HG02840 (cell line): ENCODE data around the gene MON2.

Experiments
- ATAC-seq: cut with Tn5 transposase; IDR thresholded peaks from one replicate; pipeline ENCODE4 v1.9.1; 2021; ENCODE audit warnings: mild to moderate bottlenecking, moderate library complexity, moderate number of reproducible peaks; ENCODE audit not compliant: unreplicated experiment, low FRiP score

Gene MON2

DNA sequence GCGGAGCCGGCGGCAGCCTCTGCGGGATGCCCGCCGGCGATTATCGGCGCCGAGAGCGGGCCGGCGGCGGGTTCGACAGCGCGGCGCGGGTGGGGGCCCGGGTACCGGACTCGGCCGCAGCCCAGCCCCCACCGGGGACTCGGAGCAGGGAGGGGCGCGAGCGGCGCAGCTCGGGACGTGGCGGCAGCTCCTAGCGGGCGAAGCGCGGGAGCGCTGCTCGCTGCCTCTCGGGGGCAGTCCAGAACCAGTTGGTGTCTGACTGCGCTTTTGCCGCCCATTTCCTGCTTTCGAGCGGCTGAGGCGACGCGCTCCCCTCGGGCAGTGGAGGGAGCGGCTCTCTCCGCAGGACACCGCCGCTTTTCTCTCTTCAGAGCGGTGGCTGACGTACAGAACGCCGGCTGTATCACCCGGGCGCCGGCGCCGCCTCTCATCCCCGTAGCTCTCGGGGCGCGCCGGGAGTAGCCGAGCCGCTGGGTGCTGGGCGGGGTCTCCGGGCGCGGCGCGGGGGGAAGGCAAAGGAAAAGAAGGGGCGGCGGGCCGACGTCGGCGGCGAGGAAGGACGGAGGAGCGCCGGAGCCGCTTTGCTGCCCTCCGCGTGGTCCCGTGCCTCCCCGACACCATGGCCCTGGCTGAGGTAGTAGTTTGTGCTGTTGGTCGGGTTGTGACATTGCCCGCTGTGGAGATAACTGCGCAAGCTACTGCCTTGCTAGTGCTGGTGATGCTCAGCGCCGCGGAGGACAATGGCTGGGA lies 136.6 kb downstream of the MON2 start:
- peak; percentile 63 for ATAC-seq

DNA sequence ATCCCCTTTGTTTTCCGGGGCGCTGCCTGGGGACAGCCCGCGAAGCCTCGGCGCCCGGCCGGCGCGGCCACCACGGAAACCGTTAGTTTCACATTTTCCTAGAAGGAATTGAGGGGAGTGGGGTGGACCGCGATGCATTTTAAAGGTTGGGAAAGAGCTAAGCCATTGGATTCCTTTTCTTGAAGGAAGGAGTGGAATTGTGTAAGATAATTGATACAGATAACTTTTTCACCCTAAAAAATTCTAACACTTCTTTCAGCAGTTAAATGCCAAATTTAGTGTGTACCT lies 137.1 kb downstream of the MON2 start:
- no peak for ATAC-seq

DNA sequence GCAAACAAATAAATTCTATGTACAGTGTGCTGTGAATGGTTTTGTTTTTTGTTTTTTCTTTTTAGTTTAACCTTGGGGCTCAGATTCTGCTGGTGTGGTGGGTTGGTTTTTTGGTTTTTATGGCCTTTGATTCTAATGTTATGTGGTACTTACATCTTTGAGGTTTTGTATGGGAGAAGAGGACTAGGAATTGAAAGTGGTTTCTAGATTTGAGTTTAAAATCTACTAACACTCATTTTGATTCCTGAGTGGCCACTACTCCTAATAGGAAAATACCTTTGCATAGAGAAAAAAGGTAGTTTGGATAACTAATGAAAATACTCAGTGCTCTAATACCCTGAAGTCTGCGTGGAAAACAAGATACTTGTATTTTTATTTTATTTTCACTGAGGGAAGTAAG lies 137.7 kb downstream of the MON2 start:
- ATAC-seq = no peak

DNA sequence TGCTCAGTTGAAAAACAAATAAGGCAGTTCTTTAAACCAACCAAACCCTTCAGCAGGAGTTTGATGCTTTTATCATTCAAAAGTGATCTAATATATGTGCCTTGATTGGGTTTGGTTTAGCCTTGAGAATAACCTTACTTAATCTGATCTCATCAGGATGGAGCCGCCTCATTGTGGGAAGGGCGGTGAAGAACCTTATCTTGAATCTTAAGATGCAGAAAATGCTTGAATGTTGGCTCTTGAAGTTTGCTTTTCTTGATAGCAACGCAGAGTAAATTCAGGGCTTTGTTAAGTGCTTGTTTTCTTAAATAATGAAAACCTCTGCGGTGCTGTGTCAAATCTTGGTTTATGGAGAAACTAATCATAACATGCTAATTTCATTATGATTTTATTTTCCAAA lies 138.2 kb downstream of the MON2 start:
- ATAC-seq = no peak

DNA sequence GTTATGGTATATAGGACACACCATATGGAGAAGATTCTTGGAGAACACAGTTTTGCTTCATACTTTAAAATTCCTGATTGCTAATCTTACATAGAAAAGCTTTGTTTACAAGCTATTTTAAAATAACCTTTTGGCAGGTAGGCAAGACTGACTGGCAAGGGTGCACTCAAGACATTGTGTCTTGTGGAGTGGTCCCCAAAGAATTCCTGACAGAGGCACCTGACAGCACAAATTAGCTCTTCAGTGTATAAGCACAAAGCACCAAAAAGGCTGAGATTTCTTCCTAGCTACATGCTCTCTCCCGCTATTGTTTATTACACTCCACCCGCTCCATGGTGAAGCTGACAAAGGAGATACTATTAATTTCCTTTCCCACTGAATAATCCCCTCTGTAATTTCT lies 139.4 kb downstream of the MON2 start:
- ATAC-seq = no peak

DNA sequence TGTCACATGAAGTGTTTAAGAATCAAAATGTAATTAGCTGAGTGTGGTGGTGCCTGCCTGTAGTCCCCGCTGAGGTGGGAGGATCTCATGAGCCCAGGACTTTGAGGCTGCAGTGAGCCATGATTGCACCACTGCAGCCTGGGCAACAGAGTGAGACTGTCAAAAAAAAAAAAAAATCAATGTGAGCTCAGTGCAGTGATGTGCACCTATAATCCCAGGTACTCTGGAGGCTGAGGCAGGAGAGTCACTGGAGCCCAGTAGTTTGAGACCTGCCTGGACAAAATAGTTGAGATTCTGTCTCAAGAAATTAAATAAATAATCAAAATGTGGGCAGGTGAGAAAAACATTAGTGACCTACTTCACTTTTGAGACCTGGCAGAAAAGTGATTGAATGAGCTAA lies 140.0 kb downstream of the MON2 start:
- ATAC-seq = no peak

DNA sequence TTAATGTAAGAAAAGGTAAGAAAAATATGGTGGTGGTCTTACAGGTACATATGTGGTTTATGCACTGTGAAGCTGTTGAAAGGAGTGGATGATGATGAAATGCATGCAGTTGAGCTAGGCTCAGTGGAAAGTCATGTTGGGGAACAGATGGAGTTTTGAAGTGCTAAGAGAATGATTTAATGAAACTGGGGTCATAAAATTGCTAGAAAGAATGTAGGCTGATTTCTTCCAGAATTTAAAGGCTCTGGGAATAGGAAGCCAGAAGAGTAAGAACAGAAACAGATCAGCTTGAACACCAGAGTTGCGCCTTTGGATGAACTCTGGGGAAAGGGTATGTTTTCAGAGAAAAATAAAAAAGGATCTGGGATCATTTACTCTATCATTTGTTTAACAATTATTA lies 146.5 kb downstream of the MON2 start:
- ATAC-seq = no peak

DNA sequence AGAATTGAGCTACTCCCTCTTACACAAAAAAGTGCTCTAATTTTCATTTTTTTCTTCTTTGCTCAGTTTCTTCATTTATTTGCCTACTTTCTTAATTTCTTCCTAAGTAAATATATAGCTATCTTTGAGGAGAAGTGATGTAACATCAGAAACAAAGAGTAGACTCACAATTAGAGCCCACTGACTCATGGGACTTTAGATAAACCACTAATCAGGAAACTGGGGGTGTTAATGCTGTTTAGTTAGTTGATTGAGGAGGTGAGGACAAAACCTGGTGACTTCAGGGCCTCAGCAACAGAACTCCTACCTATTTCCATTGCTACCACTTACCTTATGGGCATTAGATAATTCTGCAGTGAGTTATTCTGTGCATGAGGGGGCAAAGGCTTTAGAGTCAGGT lies 151.7 kb downstream of the MON2 start:
- ATAC-seq = no peak

DNA sequence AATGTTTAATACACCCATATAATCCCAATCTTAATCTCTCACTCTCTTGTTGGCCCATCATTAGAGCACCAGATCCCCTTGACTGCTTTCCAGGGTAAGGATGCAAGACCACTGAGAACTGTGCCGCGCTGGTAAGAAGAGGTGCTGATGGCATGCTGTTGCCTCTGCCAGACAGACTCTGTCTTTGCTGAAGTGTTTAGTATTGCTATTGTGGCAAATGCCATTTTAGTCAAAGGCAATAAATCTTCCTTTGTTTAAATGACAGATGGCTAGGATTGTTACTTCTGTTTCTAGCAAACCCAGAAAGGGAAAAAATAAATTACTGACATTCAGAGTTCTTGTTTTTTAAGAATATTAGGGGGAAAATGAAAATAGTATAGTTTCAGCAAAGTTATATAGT lies 152.3 kb downstream of the MON2 start:
- no peak for ATAC-seq

DNA sequence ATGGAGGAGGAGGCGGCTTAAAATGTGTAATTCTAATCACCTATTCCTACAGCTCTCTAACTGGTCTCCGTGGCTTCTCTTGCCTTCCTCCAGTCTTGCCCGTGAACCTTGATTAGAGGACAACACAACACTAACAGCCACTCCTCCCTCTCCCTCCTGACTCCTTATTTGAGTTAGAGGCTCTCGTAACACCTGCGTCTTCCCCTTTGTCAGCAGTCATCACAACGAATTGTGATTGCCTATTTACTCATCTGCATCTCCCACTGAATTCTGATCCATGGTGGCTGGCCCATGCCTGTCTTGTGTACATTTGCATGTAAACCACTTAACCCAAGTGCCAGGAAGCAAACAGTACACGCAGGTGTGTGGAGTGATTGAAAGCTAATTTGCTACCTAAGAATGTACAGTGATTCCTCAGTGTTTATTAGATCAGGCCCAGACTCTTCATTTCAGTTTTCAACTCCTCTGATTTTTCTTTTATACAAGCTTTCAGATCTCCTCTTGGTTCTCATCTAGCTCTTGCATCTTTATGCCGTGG lies 154.5 kb downstream of the MON2 start:
- ATAC-seq = no peak

DNA sequence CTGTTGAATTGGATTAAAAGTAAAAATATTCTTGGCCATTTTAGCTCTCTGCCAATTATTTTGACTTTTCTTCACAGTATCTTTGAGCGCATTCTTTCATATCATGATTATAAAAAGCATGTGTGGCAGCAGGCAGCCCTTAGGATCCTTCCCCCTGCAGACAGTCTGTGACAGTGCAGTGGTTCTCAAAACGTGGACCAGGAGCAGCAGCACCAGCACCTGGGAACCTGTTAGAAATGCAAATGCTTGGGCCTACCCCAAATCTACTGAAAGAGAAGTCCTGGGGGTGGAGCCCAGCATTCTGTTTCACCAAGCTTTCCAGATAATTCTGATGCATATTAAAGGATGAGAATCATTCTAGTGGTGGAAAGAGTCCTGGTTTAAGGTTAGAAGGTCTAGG lies 155.6 kb downstream of the MON2 start:
- no peak for ATAC-seq

DNA sequence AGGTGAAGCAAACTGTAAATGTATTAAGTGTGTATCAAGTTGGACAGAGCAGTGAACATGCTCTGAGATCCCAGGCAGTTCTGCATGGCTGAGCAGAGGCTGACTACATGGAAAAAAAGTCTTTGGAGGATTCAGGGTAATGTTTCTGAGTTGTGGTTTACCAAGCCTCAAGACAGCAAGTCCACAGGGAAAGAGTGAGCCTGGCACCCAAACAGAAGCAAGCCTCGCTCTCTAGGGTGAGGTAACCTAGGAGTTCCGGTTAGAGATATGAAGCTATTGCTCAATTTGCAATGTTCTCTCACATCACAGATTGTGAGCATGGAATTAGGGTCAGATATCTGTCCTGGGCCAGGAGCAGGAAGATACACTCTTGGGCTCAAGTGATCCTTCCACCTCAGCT lies 158.6 kb downstream of the MON2 start:
- ATAC-seq = no peak

DNA sequence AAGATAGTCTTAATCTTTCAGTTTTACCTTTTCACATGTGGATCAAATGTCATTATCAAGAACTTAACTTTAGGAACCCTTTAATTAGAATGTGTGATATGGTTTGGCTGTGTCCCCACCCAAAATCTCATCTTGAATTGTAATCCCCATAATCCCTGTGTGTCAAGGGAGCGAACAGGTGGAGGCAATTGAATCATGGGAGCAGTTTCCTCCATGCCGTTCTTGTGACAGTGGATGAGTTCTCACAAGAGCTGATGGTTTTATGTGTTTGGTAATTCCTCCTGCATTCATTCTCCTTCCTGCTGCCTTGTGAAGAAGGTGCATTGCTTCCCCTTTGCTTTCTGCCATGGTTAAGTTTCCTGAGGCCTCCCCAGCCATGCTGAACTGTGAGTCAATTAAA lies 160.6 kb downstream of the MON2 start:
- no peak for ATAC-seq

DNA sequence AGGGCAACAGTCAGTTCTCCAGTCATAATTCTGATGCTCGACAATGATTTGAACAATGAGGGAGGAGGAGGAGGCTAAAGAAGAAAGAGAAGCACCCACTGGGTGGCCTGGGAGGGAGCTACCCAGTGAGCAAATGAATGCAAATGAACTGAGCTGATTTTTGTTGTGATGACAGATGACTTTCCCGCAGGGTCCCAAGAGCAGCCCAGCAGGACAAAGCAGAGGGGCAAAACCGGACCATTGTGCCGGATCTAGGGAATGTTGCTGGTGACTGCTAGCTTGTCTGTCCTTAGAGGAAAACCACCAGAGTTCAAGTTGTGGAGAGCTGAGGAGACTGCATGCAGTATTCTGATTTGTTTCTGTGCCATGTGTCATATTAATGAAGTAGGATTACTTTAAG lies 162.8 kb downstream of the MON2 start:
- ATAC-seq = no peak

DNA sequence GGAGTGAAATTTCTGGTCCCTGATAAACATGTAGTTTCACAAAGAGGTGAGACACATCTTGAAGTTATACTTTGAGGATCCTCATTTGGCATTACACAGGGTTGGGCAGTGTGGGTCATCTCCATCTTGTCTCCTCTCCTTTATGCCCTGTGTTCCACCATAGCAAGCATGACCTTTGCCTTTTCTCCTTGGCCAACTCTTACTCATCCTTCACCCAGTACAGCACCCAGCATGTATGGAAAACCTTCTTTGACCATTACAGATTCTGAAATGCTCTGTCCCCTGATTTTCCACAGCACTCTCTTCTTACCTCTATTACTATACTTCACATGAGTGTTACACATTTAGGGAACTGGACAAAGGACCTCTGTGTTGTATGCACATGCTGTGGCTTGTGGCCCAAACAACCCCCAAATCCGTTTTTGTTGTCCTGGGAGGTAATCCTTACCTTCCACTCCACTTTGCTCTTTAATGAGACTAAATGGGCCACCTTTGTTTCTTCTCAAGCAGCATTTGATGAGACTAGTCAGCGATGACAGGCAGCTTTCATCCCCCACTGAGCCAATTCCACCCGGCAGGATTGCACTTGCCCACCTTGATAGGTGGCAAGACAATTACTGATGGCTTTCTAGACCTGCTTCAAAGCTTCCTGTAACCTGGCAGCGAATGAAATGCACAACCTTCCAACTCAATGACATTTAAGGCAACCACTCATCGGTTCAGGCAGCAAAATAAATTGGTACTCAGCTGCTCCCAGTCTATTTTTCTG lies 163.5 kb downstream of the MON2 start:
- ATAC-seq = no peak

DNA sequence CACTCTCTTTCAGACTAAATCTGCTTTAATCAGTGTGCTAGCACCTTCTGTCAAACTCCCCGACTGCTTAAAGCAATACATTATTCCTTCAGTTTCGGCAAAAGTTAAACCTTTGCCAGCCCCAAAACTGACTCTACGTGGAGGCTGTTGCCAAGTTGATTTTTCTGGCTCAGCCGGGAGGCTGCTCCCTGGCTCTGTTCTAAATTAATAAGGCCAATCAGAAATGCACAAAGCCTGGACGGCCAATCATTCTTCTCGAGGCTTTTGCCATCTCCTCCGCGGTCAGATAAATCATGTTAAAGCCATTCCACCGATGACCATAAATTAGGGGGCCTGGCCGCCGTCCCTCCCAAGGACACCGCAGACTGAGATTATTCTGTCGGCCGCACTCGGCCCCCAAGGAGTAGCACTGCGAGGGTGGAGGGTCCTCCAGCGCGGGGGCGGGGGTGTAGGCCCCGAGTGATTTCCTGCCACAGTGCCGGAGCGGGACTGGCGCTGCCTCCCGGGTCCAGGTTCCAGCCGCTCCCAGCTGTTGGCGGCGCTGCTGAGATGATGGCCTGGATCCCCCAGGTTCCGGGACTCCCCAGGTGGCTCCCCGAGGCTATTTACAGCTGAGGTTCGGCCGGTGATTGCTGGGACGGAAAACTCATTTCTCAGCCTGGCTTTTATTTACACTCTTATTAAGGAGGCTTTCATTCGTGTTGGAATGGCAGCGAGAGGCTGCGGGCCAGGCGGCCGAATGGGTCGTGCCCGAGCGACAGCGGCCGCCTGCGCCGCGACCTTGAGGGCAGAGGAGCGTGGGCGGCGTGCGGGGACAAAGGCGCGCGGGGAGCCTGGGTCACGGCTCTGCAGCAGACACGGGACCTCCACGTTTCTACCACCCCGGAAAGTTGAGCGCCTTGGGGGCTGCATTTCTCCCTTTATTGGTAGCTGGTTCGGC lies 165.1 kb downstream of the MON2 start:
- peak; percentile 52 for ATAC-seq

DNA sequence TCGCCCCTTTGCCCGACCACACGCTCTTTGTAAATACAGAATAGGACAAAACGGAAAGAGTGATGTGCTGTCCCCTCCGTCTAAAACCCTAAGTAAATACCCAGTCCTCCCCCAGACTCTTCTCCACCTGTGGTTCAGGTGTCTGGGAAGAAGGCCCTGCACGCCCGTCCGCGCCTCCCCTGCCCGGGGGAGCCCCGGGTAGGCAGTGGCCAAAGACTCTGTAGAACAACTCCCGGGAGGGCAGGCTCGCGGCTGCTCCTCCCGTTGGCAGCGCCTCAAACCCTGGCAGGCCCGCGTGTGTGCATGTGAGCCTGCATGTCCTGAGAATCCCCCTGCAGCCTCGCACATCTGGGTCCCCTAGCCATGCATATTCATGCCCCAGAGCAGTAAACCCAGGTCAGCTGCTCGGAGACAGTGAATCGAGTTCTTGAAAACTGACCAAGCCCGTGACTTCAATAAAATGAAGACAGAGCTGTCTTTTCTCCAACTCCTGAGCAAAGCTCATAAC lies 165.8 kb downstream of the MON2 start:
- peak; percentile 25 for ATAC-seq

DNA sequence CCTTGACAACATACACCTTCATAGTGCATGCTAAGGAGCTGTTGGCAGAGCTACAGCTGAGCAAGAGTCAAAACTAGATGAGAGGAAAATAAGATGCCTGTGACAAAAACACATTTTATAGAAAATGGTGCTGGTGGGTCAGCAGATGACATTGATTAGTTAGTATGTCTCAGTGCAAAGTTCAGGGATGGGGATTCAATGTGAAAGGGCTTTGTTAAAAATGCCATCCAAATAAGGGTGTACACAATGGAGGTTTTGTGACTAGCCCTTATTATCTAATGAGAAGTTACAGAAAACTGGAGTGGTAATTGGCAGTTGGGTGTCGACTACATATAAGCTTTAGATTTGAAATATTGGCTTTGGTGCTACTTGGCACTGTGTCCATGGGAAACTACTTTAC lies 169.0 kb downstream of the MON2 start:
- ATAC-seq = no peak

DNA sequence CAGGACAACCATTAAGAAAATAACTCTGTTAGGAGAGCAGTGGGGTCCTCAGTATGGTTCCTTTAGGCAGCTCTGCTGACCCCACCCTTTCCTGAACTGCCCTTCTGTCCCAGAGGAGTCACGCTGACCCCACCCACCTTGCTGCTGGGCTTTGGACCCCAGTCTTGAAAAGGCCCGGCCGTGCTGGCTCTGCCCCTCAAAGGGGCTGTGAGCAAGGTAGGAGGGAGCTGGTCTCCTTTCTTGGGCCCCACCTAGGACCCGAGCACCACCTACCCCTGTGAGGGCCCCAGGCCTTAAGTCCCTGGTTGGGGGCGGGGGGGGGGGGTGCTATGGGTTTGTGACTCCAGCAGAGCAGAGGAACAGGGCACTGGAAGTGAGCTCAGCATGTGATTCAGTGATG lies 171.1 kb downstream of the MON2 start:
- ATAC-seq = no peak

DNA sequence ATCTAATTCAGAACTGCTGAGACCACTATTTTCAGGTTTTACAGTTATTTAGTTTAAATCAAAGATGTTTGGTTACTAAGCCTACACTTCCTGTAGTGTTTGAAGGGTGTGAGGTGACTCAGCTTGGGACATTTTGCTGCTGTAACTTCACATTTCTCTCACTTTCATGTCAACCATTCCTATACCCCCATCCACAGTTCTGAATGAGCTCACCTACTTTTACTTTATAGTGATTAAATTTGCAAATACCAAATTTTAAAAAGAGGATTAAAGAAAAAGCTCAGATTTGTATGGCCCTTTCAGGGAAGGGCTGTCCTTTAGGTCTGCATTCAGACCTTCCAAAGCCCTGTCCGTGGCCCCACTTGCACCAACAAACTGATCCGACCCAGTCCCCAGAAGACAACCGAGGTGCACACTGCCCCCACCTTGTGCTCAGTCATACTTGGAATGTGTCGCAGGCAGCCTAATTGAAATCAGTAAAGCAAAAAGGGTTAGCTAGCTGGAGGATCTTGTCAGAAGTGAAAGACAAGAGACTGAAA lies 174.4 kb downstream of the MON2 start:
- ATAC-seq = peak; percentile 90

DNA sequence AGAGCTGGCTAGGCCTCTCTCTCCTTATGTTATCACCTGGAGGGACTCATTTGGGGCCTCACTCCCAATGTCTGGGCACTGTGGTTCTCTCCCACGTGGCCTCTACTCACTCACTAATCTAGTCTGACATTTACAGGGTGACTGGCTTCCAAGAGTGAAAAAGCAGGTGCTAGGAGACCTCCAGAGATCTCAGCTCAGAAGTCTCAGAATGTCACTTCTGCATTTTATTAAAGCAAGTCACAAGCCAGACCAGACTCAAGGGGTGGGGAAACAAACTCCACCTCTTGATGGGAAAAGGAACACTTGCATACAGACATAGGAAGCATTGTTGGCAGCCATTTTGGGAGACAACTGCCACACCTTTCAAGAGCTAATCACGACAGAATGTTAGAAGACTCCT lies 175.9 kb downstream of the MON2 start:
- no peak for ATAC-seq
